ENCODE measurements around the gene EAF2. TPM values are rescaled to one million over a fixed set of nuclear protein-coding genes. Genes with fewer than 3 reads are reported as not detected.

The EAF2 gene
- total and polyA plus RNA-seq, 4 donors: 4.8 to 16.5 (median 9.8) TPM

DNA sequence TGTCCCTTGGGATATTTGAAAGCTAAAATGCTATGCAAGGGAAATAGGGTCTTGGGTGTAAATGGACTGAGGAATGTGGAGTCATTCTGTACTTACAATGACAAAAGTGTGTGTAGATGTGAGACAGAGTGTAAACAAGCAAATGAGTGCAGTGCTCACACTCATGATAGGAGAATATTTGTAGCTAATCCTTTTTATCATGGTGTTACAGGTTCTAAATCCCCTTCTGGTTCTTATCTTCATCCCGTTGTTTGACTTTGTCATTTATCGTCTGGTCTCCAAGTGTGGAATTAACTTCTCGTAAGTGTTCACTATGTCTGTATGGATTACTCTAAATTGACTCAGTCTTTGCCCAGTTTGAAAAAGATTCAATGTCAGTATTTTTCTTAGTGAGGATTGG, 89.7 kb downstream of the EAF2 start:
- Histone ChIP-seq H3K9me3 (ENCODE audit: control insufficient read depth in 4 of 4, insufficient read depth in 3 of 4, low read length in 3 of 4) (no peaks in the 10 kb centered on the region), H3K4me1 (ENCODE audit: control insufficient read depth in 5 of 5, insufficient read depth in 5 of 5, low read length in 5 of 5) (no peaks in the 10 kb centered on the region), H3K27ac (ENCODE audit: low read depth in 1 of 2, low read length in 1 of 2) (no peak overlapping the region), H3K36me3 (ENCODE audit: control insufficient read depth in 4 of 4, insufficient read depth in 4 of 4, low read length in 4 of 4) (peaks cover 0 to 10% (median 0%) of the 10 kb centered on the region in 4 donors), H3K27me3 (ENCODE audit: control insufficient read depth in 3 of 3, insufficient read depth in 3 of 3, low read length in 2 of 3) (no peaks in the 10 kb centered on the region), H3K4me3 (no peak overlapping the region), H3K9ac (ENCODE audit: insufficient read depth in 1 of 2, low read length in 2 of 2) (no peak overlapping the region)
- TF ChIP-seq, protein P1, sequence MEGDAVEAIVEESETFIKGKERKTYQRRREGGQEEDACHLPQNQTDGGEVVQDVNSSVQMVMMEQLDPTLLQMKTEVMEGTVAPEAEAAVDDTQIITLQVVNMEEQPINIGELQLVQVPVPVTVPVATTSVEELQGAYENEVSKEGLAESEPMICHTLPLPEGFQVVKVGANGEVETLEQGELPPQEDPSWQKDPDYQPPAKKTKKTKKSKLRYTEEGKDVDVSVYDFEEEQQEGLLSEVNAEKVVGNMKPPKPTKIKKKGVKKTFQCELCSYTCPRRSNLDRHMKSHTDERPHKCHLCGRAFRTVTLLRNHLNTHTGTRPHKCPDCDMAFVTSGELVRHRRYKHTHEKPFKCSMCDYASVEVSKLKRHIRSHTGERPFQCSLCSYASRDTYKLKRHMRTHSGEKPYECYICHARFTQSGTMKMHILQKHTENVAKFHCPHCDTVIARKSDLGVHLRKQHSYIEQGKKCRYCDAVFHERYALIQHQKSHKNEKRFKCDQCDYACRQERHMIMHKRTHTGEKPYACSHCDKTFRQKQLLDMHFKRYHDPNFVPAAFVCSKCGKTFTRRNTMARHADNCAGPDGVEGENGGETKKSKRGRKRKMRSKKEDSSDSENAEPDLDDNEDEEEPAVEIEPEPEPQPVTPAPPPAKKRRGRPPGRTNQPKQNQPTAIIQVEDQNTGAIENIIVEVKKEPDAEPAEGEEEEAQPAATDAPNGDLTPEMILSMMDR (IDR thresholded peaks at IDR 0.05; ENCODE audit: control extremely low read depth, extremely low read depth): no peak
- ATAC-seq (ENCODE audit: insufficient read depth, low FRiP score) (no peak), DNase-seq (no peak)
- WGBS, 2 donors: 74 to 79% methylated on average over 3 of the region's 3 CpGs

DNA sequence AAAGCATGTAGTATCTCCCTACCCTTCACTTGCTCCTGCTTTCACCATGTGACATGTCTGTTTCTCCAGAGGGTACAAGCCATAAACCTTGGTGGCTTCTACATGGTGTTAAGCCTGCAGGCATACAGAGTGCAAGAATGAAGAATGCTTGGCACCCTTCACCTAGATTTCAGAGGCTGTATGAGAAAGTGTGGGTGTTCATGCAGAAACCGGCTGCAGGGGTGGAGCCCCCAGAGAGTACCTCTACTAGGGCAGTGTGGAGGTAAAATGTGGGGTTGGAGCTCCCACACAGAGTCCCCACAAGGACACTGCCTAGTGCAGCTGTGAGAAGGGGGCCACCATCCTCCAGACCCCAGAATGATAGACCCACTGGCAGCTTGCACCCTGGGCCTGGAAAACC, 91.4 kb downstream of the EAF2 start:
- TF ChIP-seq, protein P1 (IDR thresholded peaks at IDR 0.05; ENCODE audit: control extremely low read depth, extremely low read depth): no peak
- DNase-seq (no peak), ATAC-seq (ENCODE audit: insufficient read depth, low FRiP score) (no peak)
- Histone ChIP-seq H3K27me3 (ENCODE audit: control insufficient read depth in 3 of 3, insufficient read depth in 3 of 3, low read length in 2 of 3) (no peaks in the 10 kb centered on the region), H3K4me3 (no peak overlapping the region), H3K9me3 (ENCODE audit: control insufficient read depth in 4 of 4, insufficient read depth in 3 of 4, low read length in 3 of 4) (no peaks in the 10 kb centered on the region), H3K36me3 (ENCODE audit: control insufficient read depth in 4 of 4, insufficient read depth in 4 of 4, low read length in 4 of 4) (peaks cover 0 to 14% (median 0%) of the 10 kb centered on the region in 4 donors), H3K4me1 (ENCODE audit: control insufficient read depth in 5 of 5, insufficient read depth in 5 of 5, low read length in 5 of 5) (no peaks in the 10 kb centered on the region), H3K27ac (ENCODE audit: low read depth in 1 of 2, low read length in 1 of 2) (no peak overlapping the region), H3K9ac (ENCODE audit: insufficient read depth in 1 of 2, low read length in 2 of 2) (no peak overlapping the region)
- 0 to 96% methylated on average over 1 of the region's 1 CpG for WGBS, 2 donors

Other genes starting within 250 kb of the EAF2 start
- under 1 TPM; 0.03 to 0.06 TPM for gene FBXO40, start 241.8 kb upstream of the EAF2 start, total RNA-seq
- gene FBXO40, start 241.8 kb upstream of the EAF2 start, polyA plus RNA-seq: not detected
- gene HCLS1, start 174.3 kb upstream of the EAF2 start, total RNA-seq: 100 to 1,000 TPM in 1 of 2 donors, 10 to 100 TPM in 1; 23.9 to 108 TPM
- gene HCLS1, start 174.3 kb upstream of the EAF2 start, polyA plus RNA-seq: 100 to 1,000 TPM in 1 of 2 donors, 10 to 100 TPM in 1; 31.0 to 240 TPM
- gene GOLGB1, start 85.5 kb upstream of the EAF2 start, total RNA-seq: 10 to 100 TPM; 49.9 to 92.8 TPM
- 10 to 100 TPM; 11.6 to 12.3 TPM for gene GOLGB1, start 85.5 kb upstream of the EAF2 start, polyA plus RNA-seq
- gene IQCB1, start 149 bp upstream of the EAF2 start, total RNA-seq: 10 to 100 TPM; 18.2 to 30.7 TPM
- 10 to 100 TPM; 11.7 to 12.0 TPM for gene IQCB1, start 149 bp upstream of the EAF2 start, polyA plus RNA-seq
- 10 to 100 TPM; 44.6 to 48.2 TPM for gene SLC15A2, start 59.2 kb downstream of the EAF2 start, total RNA-seq
- 10 to 100 TPM in 1 of 2 donors, 1 to 10 TPM in 1; 8.5 to 13.6 TPM for gene SLC15A2, start 59.2 kb downstream of the EAF2 start, polyA plus RNA-seq
- gene ILDR1, start 187.0 kb downstream of the EAF2 start, total RNA-seq: 1 to 10 TPM; 4.4 to 8.9 TPM
- gene ILDR1, start 187.0 kb downstream of the EAF2 start, polyA plus RNA-seq: 1 to 10 TPM; 3.3 to 4.1 TPM
- gene CD86, start 220.2 kb downstream of the EAF2 start, total RNA-seq: 10 to 100 TPM; 11.0 to 11.5 TPM
- 10 to 100 TPM in 1 of 2 donors, 1 to 10 TPM in 1; 8.0 to 10.5 TPM for gene CD86, start 220.2 kb downstream of the EAF2 start, polyA plus RNA-seq